SK-N-SH (cell line): ENCODE results near the gene HECW1.
"Not testable (repeated sequence)": the region's sequence is repeated elsewhere in the genome, so short reads cannot be mapped to it uniquely, and the experiment has no call there.

Source experiments
- EP300 ChIP-seq, 2 experiments: IDR thresholded peaks; 2 replicates each; pipeline versions ENCODE4 v1.4.0 to v1.6.1; 2012; ENCODE audit warnings: borderline replicate concordance in 1 of 2, low read depth in 1 of 2, low read length in 1 of 2
- EZH2phosphoT487 ChIP-seq: fragments of 200-600 bp; sonication (generic); IDR thresholded peaks from 2 replicates; pipeline ENCODE4 v1.6.1; 2017; ENCODE audit warnings: low read depth, mixed run types, mild to moderate bottlenecking, antibody characterized with exemption, moderate library complexity, borderline replicate concordance
- FOXJ3 ChIP-seq: sonication (generic); formaldehyde crosslinking; IDR thresholded peaks from 2 replicates; pipeline ENCODE4 v1.5.1; 2020; ENCODE audit warnings: mild to moderate bottlenecking, missing genetic modification reagents
- FOXM1 ChIP-seq: IDR thresholded peaks from 2 replicates; pipeline ENCODE4 v1.4.0; 2012; ENCODE audit warnings: low read depth, mild to moderate bottlenecking
- GATA2 ChIP-seq: sonication (generic); formaldehyde crosslinking; IDR thresholded peaks from 2 replicates; pipeline ENCODE4 v1.5.0; 2020; ENCODE audit warnings: mild to moderate bottlenecking, missing genetic modification reagents
- JUND ChIP-seq: IDR thresholded peaks from 2 replicates; pipeline ENCODE4 v1.4.0; 2012
- MXI1 ChIP-seq: IDR thresholded peaks from 2 replicates; pipeline ENCODE4 v1.6.1; 2012; ENCODE audit warnings: mild to moderate bottlenecking, low read depth, low read length, improper control_type of control experiment
- NFIC ChIP-seq: IDR thresholded peaks from 2 replicates; pipeline ENCODE4 v1.4.0; 2012; ENCODE audit warnings: borderline replicate concordance
- POLR2AphosphoS5 ChIP-seq: IDR thresholded peaks from 2 replicates; pipeline ENCODE4 v1.6.1; 2012; ENCODE audit warnings: low read depth, low read length
- RFX5 ChIP-seq: IDR thresholded peaks from 2 replicates; pipeline ENCODE4 v1.6.1; 2012; ENCODE audit warnings: mild to moderate bottlenecking, improper control_type of control experiment, low read length
- YY1 ChIP-seq: IDR thresholded peaks from 2 replicates; pipeline ENCODE4 v1.4.0; 2012; ENCODE audit warnings: low read depth, mild to moderate bottlenecking
- TF ChIP-seq, protein P1 (sequence below): fragments of 200-600 bp; sonication (generic); IDR thresholded peaks from 2 replicates; pipeline ENCODE4 v1.6.1; 2017; ENCODE audit warnings: antibody characterized with exemption, mild to moderate bottlenecking, moderate library complexity
- TF ChIP-seq, protein P2 (sequence below): IDR thresholded peaks from 2 replicates; pipeline ENCODE4 v1.4.0; 2012; ENCODE audit warnings: low read depth
- TF ChIP-seq, protein P3 (sequence below): fragments of 150-350 bp; IDR thresholded peaks from 2 replicates; pipeline ENCODE4 v1.6.1; 2017; ENCODE audit warnings: antibody characterized with exemption, low read length, low read depth, borderline replicate concordance

DNA sequence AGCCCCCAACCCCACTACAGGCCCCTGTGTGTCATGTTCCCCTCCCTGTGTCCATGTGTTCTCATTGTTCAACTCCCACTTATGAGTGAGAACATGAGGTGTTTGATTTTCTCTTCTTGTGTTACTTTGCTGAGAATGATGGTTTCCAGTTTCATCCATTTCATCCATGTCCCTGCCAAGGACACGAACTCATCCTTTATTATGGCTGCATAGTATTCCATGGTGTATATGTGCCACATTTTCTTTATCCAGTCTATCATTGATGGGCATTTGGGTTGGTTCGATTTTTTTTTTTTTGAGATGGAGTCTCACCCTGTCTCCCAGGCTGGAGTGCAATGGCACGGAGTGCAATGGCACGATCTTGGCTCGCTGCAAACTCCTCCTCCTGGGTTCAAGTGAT, 373.6 kb downstream of the HECW1 start:
- TF ChIP-seq, protein P1, sequence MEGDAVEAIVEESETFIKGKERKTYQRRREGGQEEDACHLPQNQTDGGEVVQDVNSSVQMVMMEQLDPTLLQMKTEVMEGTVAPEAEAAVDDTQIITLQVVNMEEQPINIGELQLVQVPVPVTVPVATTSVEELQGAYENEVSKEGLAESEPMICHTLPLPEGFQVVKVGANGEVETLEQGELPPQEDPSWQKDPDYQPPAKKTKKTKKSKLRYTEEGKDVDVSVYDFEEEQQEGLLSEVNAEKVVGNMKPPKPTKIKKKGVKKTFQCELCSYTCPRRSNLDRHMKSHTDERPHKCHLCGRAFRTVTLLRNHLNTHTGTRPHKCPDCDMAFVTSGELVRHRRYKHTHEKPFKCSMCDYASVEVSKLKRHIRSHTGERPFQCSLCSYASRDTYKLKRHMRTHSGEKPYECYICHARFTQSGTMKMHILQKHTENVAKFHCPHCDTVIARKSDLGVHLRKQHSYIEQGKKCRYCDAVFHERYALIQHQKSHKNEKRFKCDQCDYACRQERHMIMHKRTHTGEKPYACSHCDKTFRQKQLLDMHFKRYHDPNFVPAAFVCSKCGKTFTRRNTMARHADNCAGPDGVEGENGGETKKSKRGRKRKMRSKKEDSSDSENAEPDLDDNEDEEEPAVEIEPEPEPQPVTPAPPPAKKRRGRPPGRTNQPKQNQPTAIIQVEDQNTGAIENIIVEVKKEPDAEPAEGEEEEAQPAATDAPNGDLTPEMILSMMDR: not testable (repeated sequence)
- TF ChIP-seq JUND; EP300 (IDR thresholded peaks at IDR 0.05; ENCODE audit: borderline replicate concordance in 1 of 2, low read depth in 1 of 2, low read length in 1 of 2); YY1; EZH2phosphoT487; POLR2AphosphoS5; RFX5; NFIC; FOXM1; MXI1; GATA2 (CRISPR knock-in tag); FOXJ3 (CRISPR knock-in tag): not testable (repeated sequence)
- TF ChIP-seq, protein P2, sequence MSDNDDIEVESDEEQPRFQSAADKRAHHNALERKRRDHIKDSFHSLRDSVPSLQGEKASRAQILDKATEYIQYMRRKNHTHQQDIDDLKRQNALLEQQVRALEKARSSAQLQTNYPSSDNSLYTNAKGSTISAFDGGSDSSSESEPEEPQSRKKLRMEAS: not testable (repeated sequence)
- TF ChIP-seq, protein P3, sequence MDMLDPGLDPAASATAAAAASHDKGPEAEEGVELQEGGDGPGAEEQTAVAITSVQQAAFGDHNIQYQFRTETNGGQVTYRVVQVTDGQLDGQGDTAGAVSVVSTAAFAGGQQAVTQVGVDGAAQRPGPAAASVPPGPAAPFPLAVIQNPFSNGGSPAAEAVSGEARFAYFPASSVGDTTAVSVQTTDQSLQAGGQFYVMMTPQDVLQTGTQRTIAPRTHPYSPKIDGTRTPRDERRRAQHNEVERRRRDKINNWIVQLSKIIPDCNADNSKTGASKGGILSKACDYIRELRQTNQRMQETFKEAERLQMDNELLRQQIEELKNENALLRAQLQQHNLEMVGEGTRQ: not testable (repeated sequence)
